ENCODE results near the gene NAA16. TPM values are rescaled to one million over a fixed set of nuclear protein-coding genes. Genes with fewer than 3 reads are reported as not detected.

Gene NAA16
- total RNA-seq, 1 donor from 2014 or later, result 22.8 TPM

DNA sequence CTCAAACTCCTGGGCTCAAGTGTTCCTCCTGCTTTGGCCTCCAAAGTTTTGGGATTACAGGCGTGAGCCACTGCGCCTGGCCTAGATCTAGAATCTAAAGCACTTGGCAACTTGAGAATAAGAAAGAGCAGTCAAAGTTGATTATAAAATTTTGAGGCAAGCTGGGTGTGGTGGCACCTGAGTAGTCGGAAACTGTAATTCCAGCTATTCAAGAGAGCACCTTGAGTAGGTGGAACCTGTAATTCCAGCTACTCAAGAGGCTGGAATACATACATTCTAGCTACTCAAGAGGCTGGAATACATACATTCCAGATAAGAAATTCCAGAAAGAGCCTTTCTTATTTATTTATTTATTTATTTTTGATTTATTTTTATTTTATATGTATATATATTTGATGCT lies 8.3 kb upstream of the NAA16 start:
- Mint-ChIP-seq H3K27ac (ENCODE audit: unreplicated experiment) (no peak overlapping the region), H3K36me3 (ENCODE audit: unreplicated experiment) (peaks cover 4% of the 10 kb centered on the region), H3K4me1 (ENCODE audit: unreplicated experiment) (peaks cover 8% of the 10 kb centered on the region), H3K27me3 (ENCODE audit: unreplicated experiment) (peaks cover 35% of the 10 kb centered on the region), H3K9me3 (ENCODE audit: unreplicated experiment) (no peaks in the 10 kb centered on the region), H3K4me3 (ENCODE audit: unreplicated experiment) (no peak overlapping the region)
- TF ChIP-seq, protein P1, sequence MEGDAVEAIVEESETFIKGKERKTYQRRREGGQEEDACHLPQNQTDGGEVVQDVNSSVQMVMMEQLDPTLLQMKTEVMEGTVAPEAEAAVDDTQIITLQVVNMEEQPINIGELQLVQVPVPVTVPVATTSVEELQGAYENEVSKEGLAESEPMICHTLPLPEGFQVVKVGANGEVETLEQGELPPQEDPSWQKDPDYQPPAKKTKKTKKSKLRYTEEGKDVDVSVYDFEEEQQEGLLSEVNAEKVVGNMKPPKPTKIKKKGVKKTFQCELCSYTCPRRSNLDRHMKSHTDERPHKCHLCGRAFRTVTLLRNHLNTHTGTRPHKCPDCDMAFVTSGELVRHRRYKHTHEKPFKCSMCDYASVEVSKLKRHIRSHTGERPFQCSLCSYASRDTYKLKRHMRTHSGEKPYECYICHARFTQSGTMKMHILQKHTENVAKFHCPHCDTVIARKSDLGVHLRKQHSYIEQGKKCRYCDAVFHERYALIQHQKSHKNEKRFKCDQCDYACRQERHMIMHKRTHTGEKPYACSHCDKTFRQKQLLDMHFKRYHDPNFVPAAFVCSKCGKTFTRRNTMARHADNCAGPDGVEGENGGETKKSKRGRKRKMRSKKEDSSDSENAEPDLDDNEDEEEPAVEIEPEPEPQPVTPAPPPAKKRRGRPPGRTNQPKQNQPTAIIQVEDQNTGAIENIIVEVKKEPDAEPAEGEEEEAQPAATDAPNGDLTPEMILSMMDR (IDR thresholded peaks at IDR 0.05), result no peak
- DNase-seq (ENCODE audit: extremely low spot score, unreplicated experiment), result no peak

DNA sequence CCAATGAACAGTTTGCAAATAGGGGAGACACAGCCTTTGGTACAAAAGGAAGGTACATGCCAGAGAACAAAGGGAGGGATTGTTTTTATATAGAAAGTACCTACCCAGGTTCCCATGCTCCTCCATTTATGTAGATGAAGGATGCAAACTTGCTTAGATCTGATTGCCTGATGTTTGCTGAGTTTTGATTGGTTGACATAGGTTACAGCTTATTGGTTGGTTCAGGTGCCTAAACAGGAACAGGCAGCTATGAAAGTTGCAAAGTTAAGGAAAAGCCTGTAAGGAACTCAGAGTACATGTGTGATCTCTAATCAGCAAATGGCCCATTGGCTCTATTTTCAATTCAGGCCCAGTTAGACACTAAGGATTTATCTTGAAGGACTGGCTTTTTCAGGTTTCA lies 6.5 kb upstream of the NAA16 start:
- Mint-ChIP-seq H3K36me3 (ENCODE audit: unreplicated experiment) (peaks cover 1% of the 10 kb centered on the region), H3K4me1 (ENCODE audit: unreplicated experiment) (peaks cover 6% of the 10 kb centered on the region), H3K4me3 (ENCODE audit: unreplicated experiment) (no peak overlapping the region), H3K27me3 (ENCODE audit: unreplicated experiment) (peaks cover 22% of the 10 kb centered on the region), H3K9me3 (ENCODE audit: unreplicated experiment) (no peaks in the 10 kb centered on the region), H3K27ac (ENCODE audit: unreplicated experiment) (no peak overlapping the region)
- TF ChIP-seq, protein P1 (IDR thresholded peaks at IDR 0.05), result no peak
- DNase-seq (ENCODE audit: extremely low spot score, unreplicated experiment), result no peak

GRCh38 chr13:41306271-41307145 lies 4.6 kb upstream of the NAA16 start:
- H3K9me3 Mint-ChIP-seq (ENCODE audit: unreplicated experiment), result no peaks in the 10 kb centered on the region
- no peak for DNase-seq (ENCODE audit: extremely low spot score, unreplicated experiment)
- no peak overlapping the region for H3K4me3 Mint-ChIP-seq (ENCODE audit: unreplicated experiment)
- H3K27ac Mint-ChIP-seq (ENCODE audit: unreplicated experiment), result no peak overlapping the region
- peaks cover 11% of the 10 kb centered on the region for H3K4me1 Mint-ChIP-seq (ENCODE audit: unreplicated experiment)
- H3K36me3 Mint-ChIP-seq (ENCODE audit: unreplicated experiment), result peaks cover 1% of the 10 kb centered on the region
- peaks cover 22% of the 10 kb centered on the region for H3K27me3 Mint-ChIP-seq (ENCODE audit: unreplicated experiment)
- TF ChIP-seq, protein P1 (IDR thresholded peaks at IDR 0.05), result no peak

GRCh38 chr13:41307884-41308640 lies 3.0 kb upstream of the NAA16 start:
- H3K27ac Mint-ChIP-seq (ENCODE audit: unreplicated experiment), result no peak overlapping the region
- H3K4me1 Mint-ChIP-seq (ENCODE audit: unreplicated experiment), result peaks cover 16% of the 10 kb centered on the region
- H3K4me3 Mint-ChIP-seq (ENCODE audit: unreplicated experiment), result no peak overlapping the region

More at GRCh38 chr13:41307884-41308640, 3.0 kb upstream of the NAA16 start:
- Mint-ChIP-seq H3K27me3 (ENCODE audit: unreplicated experiment) (peaks cover 21% of the 10 kb centered on the region), H3K36me3 (ENCODE audit: unreplicated experiment) (peaks cover 1% of the 10 kb centered on the region), H3K9me3 (ENCODE audit: unreplicated experiment) (no peaks in the 10 kb centered on the region)
- DNase-seq (ENCODE audit: extremely low spot score, unreplicated experiment), result peak; percentile 51
- TF ChIP-seq, protein P1 (IDR thresholded peaks at IDR 0.05), result no peak
